H1 (cell line): ENCODE data around the gene C16orf89. TPM values are rescaled to one million over a fixed set of nuclear protein-coding genes. Genes with fewer than 3 reads are reported as not detected.

Experiments used
- BACH1 ChIP-seq: IDR thresholded peaks from 2 replicates; pipeline ENCODE4 v1.6.1; 2012; ENCODE audit warnings: low read length, improper control_type of control experiment
- BRCA1 ChIP-seq: IDR thresholded peaks from 2 replicates; pipeline ENCODE4 v1.6.1; 2012; ENCODE audit warnings: low read depth, low read length, improper control_type of control experiment
- CEBPB ChIP-seq: IDR thresholded peaks from 2 replicates; pipeline ENCODE4 v1.6.1; 2012; ENCODE audit warnings: low read depth, low read length
- CHD7 ChIP-seq: fragments of 300-600 bp; sonication (generic); IDR thresholded peaks from 2 replicates; pipeline ENCODE4 v1.7.1; 2012; ENCODE audit warnings: low read length, moderate library complexity, mild to moderate bottlenecking, inconsistent platforms; ENCODE audit not compliant: insufficient replicate concordance
- GTF2F1 ChIP-seq: IDR thresholded peaks from 2 replicates; pipeline ENCODE4 v1.6.1; 2012; ENCODE audit warnings: low read depth, low read length, improper control_type of control experiment, borderline replicate concordance
- HDAC2 ChIP-seq, 2 experiments: fragments of 300-600 bp in 1 of 2; sonication (generic) in 1 of 2; IDR thresholded peaks; 2 replicates each; pipeline ENCODE4 v1.6.1; 2011 to 2012; ENCODE audit warnings: low read depth in 2 of 2, low read length in 2 of 2, mild to moderate bottlenecking in 2 of 2, moderate library complexity in 2 of 2, borderline replicate concordance in 1 of 2, inconsistent platforms in 1 of 2
- POLR2AphosphoS5 ChIP-seq: IDR thresholded peaks from 2 replicates; pipeline ENCODE4 v1.6.1; 2011; ENCODE audit warnings: low read depth, low read length
- SIX5 ChIP-seq: IDR thresholded peaks from 2 replicates; pipeline ENCODE4 v1.6.1; 2011; ENCODE audit warnings: mild to moderate bottlenecking, low read depth, low read length
- polyA plus RNA-seq, 7 experiments: library from polyadenylated mRNA; depleted of rRNA in 3 of 7; stranded (reverse) in 5 of 7; unstranded in 2 of 7; fragments of >200 nt in 5 of 7; fragments of 200-250 nt in 2 of 7; gene quantifications; 1 replicate in 5 of 7; 2 replicates in 1 of 7; 4 replicates in 1 of 7; pipeline versions ENCODE4 v1.2.1 to v1.2.3, GENCODE V29; 2011 to 2013; ENCODE audit warnings: missing spikeins in 2 of 7, mixed read lengths in 2 of 7
- total RNA-seq: library from RNA; stranded (reverse); fragmentation: NEBNext Ultra II Directional; extraction: Animal tissue kit (Norgen Biotek cat#: 25700); gene quantifications from 2 replicates; pipeline ENCODE4 v1.2.1, GENCODE V29; 2021
- TF ChIP-seq, protein P1 (sequence below): IDR thresholded peaks from 2 replicates; pipeline ENCODE4 v1.6.1; 2011; ENCODE audit warnings: low read depth, mild to moderate bottlenecking, low read length; ENCODE audit not compliant: insufficient read depth

The C16orf89 gene
- total and polyA plus RNA-seq, 2 of the 8 experiments (the other 6 are each of a cell fraction or from before 2014, with no cell fraction given), result 6.7 to 9.9 TPM

DNA sequence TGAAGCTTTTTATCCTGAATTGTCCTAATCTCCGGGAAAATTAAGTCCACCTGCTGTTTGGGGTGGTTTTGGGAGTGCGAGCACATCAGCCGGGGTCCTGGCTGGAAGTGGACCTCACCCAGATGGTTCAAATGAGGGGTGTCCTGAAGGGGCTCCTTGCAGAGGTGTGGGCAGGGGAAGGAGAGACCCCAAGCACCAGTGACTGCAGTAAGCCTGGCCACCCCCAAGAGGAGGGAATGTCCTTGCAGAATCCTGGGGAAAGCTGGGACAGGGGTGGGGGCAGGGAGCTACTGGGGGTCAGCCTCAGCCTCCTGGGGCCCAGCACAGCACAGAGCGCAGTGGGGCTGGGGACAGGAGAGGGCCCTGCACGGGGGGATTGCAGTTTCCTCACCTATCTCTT is 61.4 kb downstream of the C16orf89 start (continued):
- TF ChIP-seq CHD7 (no peak), GTF2F1 (no peak), BACH1 (no peak), BRCA1 (no peak), SIX5 (no peak), HDAC2 (IDR thresholded peaks at IDR 0.05; ENCODE audit: borderline replicate concordance in 1 of 2, low read depth in 2 of 2, low read length in 2 of 2) (no peak), CEBPB (no peak), POLR2AphosphoS5 (no peak)
- TF ChIP-seq, protein P1, sequence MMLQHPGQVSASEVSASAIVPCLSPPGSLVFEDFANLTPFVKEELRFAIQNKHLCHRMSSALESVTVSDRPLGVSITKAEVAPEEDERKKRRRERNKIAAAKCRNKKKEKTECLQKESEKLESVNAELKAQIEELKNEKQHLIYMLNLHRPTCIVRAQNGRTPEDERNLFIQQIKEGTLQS, result no peak
- TF ChIP-seq, all 59 proteins: peak for 0
